Lung (tissue), 12 donors: ENCODE results near the gene THTPA. TPM values are rescaled to one million over a fixed set of nuclear protein-coding genes. Genes with fewer than 3 reads are reported as not detected.

ENCODE experiments used
- ATAC-seq: fragments of 200-7000 bp; cut with Tn5 transposase; one replicate; pipeline ENCODE4 v1.9.1; 2020; ENCODE audit warnings: moderate number of reproducible peaks; ENCODE audit not compliant: insufficient read depth, low FRiP score
- DNase-seq, 3 donors: peaks; one replicate each; pipeline ENCODE4 v3.0.0-alpha.2; 2013 to 2017
- H3K27ac ChIP-seq, 2 donors: one replicate each; pipeline ENCODE4 v1.5.1; 2013; ENCODE audit warnings: mild to moderate bottlenecking in 2 of 2, moderate library complexity in 2 of 2, control low read depth in 1 of 2, inconsistent platforms in 1 of 2, low read depth in 1 of 2, low read length in 1 of 2
- H3K27me3 ChIP-seq, 3 donors: one replicate each; pipeline ENCODE4 v1.5.1; 2013; ENCODE audit warnings: low read length in 2 of 3; ENCODE audit not compliant: control insufficient read depth in 3 of 3, insufficient read depth in 3 of 3
- H3K36me3 ChIP-seq, 4 donors: one replicate each; pipeline ENCODE4 v1.5.1; 2013; ENCODE audit warnings: low read length in 4 of 4, mild to moderate bottlenecking in 1 of 4, moderate library complexity in 1 of 4; ENCODE audit not compliant: control insufficient read depth in 4 of 4, insufficient read depth in 4 of 4
- H3K4me1 ChIP-seq, 5 donors: one replicate each; pipeline ENCODE4 v1.5.1; 2013; ENCODE audit warnings: low read length in 5 of 5, mild to moderate bottlenecking in 2 of 5, moderate library complexity in 1 of 5; ENCODE audit not compliant: control insufficient read depth in 5 of 5, insufficient read depth in 5 of 5
- H3K4me3 ChIP-seq: one replicate; pipeline ENCODE4 v1.5.1; 2013; ENCODE audit warnings: mild to moderate bottlenecking, control low read depth, moderate library complexity
- H3K9ac ChIP-seq, 2 donors: one replicate each; pipeline ENCODE4 v1.5.1; 2013; ENCODE audit warnings: low read length in 2 of 2, control low read depth in 1 of 2; ENCODE audit not compliant: insufficient read depth in 1 of 2
- H3K9me3 ChIP-seq, 4 donors: one replicate each; pipeline ENCODE4 v1.5.1; 2013; ENCODE audit warnings: low read length in 3 of 4, mild to moderate bottlenecking in 1 of 4, moderate library complexity in 1 of 4; ENCODE audit not compliant: control insufficient read depth in 4 of 4, insufficient read depth in 3 of 4
- CTCF ChIP-seq: IDR thresholded peaks from 2 replicates; pipeline ENCODE4 v1.5.1; 2012; ENCODE audit warnings: mild to moderate bottlenecking; ENCODE audit errors: control extremely low read depth, extremely low read depth
- WGBS, 2 donors: extraction: QIAGEN DNeasy Blood & Tissue Kit; methylation state at CpG; one replicate each; pipeline ENCODE4 v1.1.7; 2013; 5-methylcytosine and 5-hydroxymethylcytosine counted together
- polyA plus RNA-seq, 2 donors: library from polyadenylated mRNA; stranded (reverse); fragments of 200-250 nt; gene quantifications; one replicate each; pipeline ENCODE4 v1.2.1, GENCODE V29; 2013
- total RNA-seq, 2 donors: library from RNA; depleted of rRNA in 1 of 2; stranded (reverse); fragments of >200 nt in 1 of 2; gene quantifications; one replicate each; pipeline ENCODE4 v1.2.1, GENCODE V29; 2014 to 2021
- donor health status: control.
- donor health status: control.
- donor health status: Bipolar disorder and iron deficiency.
- donor health status: healthy.
- donor health status: DM: yes; HTN: yes; CAD: no.

Gene THTPA
- total and polyA plus RNA-seq, 4 donors = 7.7 to 22.1 (median 14.1) TPM

- H3K27ac ChIP-seq = peak overlapping the region in 1 of 2 donors; percentile 71
- H3K27me3 ChIP-seq = peaks cover 0 to 39% (median 32%) of the 10 kb centered on the region in 3 donors
- DNase-seq (no peak), ATAC-seq (no peak)
- H3K36me3 ChIP-seq = no peaks in the 10 kb centered on the region
- WGBS, 2 donors = 25 to 45% methylated on average over 4 of the region's 4 CpGs
- no peak for TF ChIP-seq CTCF
- no peak overlapping the region for H3K9ac ChIP-seq
- peaks cover 0 to 15% (median 12%) of the 10 kb centered on the region in 5 donors for H3K4me1 ChIP-seq
- H3K4me3 ChIP-seq = no peak overlapping the region
- H3K9me3 ChIP-seq = no peaks in the 10 kb centered on the region
These were observed 16.4 kb downstream of the THTPA start for GRCh38 chr14:23572524-23572828.

GRCh38 chr14:23572836-23573235, 16.8 kb downstream of the THTPA start:
- ATAC-seq (peak; percentile 16), DNase-seq (peak in 1 of 3 donors; percentile 52)
- peak overlapping the region in 1 of 2 donors; percentile 71 for H3K27ac ChIP-seq
- WGBS, 2 donors = 27 to 32% methylated on average over 4 of the region's 4 CpGs
- H3K9ac ChIP-seq = no peak overlapping the region
- H3K4me1 ChIP-seq = peaks cover 0 to 15% (median 9%) of the 10 kb centered on the region in 5 donors
- no peak for TF ChIP-seq CTCF
- no peaks in the 10 kb centered on the region for H3K36me3 ChIP-seq
- no peak overlapping the region for H3K4me3 ChIP-seq
- H3K27me3 ChIP-seq = peaks cover 0 to 42% (median 32%) of the 10 kb centered on the region in 3 donors
- H3K9me3 ChIP-seq = no peaks in the 10 kb centered on the region

GRCh38 chr14:23573384-23574015, 17.4 kb downstream of the THTPA start:
- peaks cover 0 to 49% (median 34%) of the 10 kb centered on the region in 3 donors for H3K27me3 ChIP-seq
- 81 to 86% methylated on average over 5 of the region's 5 CpGs for WGBS, 2 donors
- no peak overlapping the region for H3K9ac ChIP-seq
- H3K4me3 ChIP-seq = no peak overlapping the region
- DNase-seq (no peak), ATAC-seq (no peak)
- no peak overlapping the region for H3K27ac ChIP-seq
- H3K4me1 ChIP-seq = peaks cover 0 to 13% (median 3%) of the 10 kb centered on the region in 5 donors
- TF ChIP-seq CTCF = no peak
- H3K36me3 ChIP-seq = no peaks in the 10 kb centered on the region
- H3K9me3 ChIP-seq = no peaks in the 10 kb centered on the region
